GM18498 (cell line): Measurements from ENCODE around the gene ERAL1.
A peak's percentile ranks its signal among the peaks of the same experiment; 100 is the strongest.
"Not testable (repeated sequence)": the region's sequence is repeated elsewhere in the genome, so short reads cannot be mapped to it uniquely, and the experiment has no call there.

Source experiments
- ATAC-seq: cut with Tn5 transposase; IDR thresholded peaks from one replicate; pipeline ENCODE4 v1.9.1; 2021; ENCODE audit warnings: mild to moderate bottlenecking, moderate library complexity; ENCODE audit not compliant: unreplicated experiment

Gene ERAL1

DNA sequence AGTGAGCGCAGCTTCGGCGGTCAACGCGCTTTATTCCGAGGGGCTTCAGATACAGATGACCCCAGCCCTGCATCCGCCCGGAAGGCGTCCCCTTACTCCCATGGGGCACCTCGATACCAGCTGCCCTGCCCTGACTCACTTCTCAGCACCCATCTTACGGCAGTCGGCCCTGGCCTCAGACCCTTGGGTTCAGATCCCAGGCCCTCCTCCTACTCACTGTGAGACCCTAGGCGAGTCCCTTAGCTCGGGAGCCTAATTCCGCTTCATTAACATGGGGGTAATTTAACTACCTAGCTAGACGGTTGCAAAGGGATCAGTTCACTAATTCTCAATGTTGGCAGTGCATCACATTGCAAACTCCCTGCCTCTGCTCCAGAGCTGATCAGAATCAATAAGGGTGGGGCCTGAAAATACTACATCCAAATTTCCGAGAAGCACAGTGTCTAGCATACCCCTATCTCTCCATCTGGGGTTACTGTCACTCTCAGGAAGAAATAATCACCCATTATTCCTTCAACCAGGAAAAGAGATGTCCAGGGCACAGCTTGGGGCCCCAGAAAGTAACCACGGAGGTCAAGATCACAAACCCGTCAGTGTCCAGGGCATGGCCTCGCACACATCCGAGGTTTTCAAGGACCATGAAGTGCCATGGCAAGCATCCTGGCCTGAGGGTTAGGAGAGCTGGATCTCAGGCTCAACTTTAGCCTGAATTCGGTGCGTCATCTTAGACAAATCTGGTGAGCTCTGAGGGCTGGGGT lies 43.1 kb downstream of the ERAL1 start:
- ATAC-seq: no peak

DNA sequence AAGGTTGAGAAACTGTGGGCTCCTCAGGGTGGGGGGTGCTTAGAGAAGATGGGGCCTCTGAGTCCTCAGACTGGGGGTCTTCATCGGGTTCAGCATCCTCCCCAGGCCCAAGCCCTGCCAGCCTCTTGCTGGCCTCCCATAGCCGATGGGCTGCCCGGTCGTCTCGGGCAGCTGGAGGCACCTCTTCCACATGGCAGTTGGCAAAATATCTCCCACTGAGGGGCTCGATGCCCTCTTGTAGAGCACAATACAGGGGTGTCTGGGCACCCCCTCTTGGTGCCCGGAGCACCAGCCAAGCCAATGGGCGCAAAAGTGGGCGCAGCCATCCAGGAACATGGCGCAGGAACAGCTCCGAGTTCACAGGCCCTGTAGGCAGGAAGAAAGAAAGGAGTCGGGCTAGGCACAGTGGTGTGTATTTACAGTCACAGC lies 43.7 kb downstream of the ERAL1 start:
- no peak for ATAC-seq

GRCh38 chr17:28899212-28899815 lies 44.5 kb downstream of the ERAL1 start:
- ATAC-seq: no peak

- no peak for ATAC-seq
Observed at GRCh38 chr17:28900986-28901726, 46.3 kb downstream of the ERAL1 start.

GRCh38 chr17:28901866-28902818 lies 47.3 kb downstream of the ERAL1 start:
- ATAC-seq: peak; percentile 50

GRCh38 chr17:28902819-28903545 lies 48.2 kb downstream of the ERAL1 start, which contains the start of gene DHRS13:
TSS of gene DHRS13 (minus strand) at chr17:28903079. CDS start at chr17:28902944, 135 bp downstream.
- ATAC-seq: peak; percentile 85

- not testable (repeated sequence) for ATAC-seq
Observed at GRCh38 chr17:28903546-28903841, 48.7 kb downstream of the ERAL1 start.

- ATAC-seq: no peak
Observed at GRCh38 chr17:28904800-28905199, 50.0 kb downstream of the ERAL1 start.

DNA sequence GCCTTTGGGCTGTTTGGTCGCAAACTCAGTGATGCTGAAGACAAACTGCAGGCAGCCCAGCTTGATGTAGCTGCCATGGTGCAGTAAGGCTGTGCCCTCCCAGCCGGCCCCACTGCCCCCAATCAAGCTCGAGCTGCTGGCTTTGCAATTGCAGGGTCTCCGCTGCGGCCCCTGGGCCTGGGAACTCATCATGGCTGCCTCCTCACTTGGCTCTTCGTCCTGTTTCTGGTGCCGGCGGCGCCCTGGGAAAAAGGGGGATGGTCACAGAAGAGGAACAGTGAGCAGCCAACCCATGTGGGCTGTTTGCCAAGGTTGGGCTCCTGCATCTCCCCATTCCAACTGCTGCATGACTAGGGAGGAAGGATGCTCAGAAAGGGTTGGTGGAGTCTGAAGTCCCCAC lies 51.5 kb downstream of the ERAL1 start:
- no peak for ATAC-seq

DNA sequence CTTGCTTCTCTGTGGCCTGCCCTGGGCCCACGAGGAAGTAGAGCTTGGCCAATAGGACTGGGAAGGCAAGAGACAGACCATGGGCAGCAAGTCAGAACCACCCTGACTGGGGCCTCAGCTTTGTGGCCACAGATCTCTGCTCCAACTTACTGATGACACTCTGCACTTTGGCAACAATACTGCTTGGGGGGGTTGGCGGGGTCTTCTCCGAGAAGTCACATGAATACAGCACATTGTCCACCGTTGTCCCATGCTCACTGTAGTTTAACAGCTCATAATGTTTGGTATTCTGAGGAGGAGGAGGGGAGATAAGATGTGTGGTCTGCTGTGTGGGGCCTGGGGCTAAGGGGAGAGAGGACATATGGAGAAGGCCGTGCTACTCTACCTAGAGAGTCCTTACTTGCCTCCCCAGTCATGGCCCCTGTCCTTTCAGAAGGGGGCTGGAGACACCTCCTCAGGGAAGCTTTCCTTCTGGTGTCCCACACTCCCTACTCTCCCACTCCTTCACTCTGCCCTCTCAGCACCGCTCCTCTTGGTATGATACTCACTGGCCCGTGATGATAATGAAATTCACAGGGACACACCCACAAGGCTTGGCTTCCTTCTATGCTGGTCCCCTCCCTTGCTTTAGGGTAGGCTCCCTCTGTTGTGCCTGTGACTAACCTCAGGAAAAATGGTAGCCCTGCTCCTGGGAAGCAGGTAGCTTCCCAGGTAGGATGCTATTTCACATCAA lies 52.1 kb downstream of the ERAL1 start:
- no peak for ATAC-seq

- ATAC-seq: no peak
Observed at GRCh38 chr17:28907709-28908475, 53.1 kb downstream of the ERAL1 start.

- no peak for ATAC-seq
Observed at GRCh38 chr17:28908640-28909167, 53.9 kb downstream of the ERAL1 start.

- ATAC-seq: no peak
Observed at GRCh38 chr17:28910534-28910933, 55.7 kb downstream of the ERAL1 start.
